Liver (tissue), 3 donors: ENCODE results near the gene LMTK2.

Source experiments
- ATF3 ChIP-seq: IDR thresholded peaks from 2 replicates; pipeline ENCODE4 v1.6.1; 2016; ENCODE audit warnings: antibody characterized with exemption
- EGR1 ChIP-seq, 2 donors: IDR thresholded peaks; 2 replicates each; pipeline ENCODE4 v1.6.1; 2016 to 2018; ENCODE audit warnings: antibody characterized with exemption in 2 of 2, low read depth in 2 of 2
- FOXA1 ChIP-seq: IDR thresholded peaks from 2 replicates; pipeline ENCODE4 v1.6.1; 2016; ENCODE audit warnings: antibody characterized with exemption
- GABPA ChIP-seq, 2 donors: IDR thresholded peaks in 1 of 2; conservative IDR thresholded peaks in 1 of 2; 2 replicates each; pipeline ENCODE4 v1.6.1; 2016; ENCODE audit warnings: antibody characterized with exemption in 2 of 2, mild to moderate bottlenecking in 1 of 2, moderate library complexity in 1 of 2
- HNF4A ChIP-seq, 2 donors: conservative IDR thresholded peaks; 2 replicates each; pipeline ENCODE4 v1.6.1; 2016; ENCODE audit warnings: antibody characterized with exemption in 2 of 2, mild to moderate bottlenecking in 2 of 2
- HNF4G ChIP-seq: IDR thresholded peaks from 2 replicates; pipeline ENCODE4 v1.6.1; 2016; ENCODE audit warnings: antibody characterized with exemption
- JUND ChIP-seq, 2 donors: IDR thresholded peaks; 2 replicates each; pipeline ENCODE4 v1.6.1; 2016; ENCODE audit warnings: antibody characterized with exemption in 2 of 2
- MAX ChIP-seq: IDR thresholded peaks from 2 replicates; pipeline ENCODE4 v1.6.1; 2016; ENCODE audit warnings: antibody characterized with exemption
- RAD21 ChIP-seq, 2 donors: IDR thresholded peaks; 2 replicates each; pipeline ENCODE4 v1.6.1; 2016; ENCODE audit warnings: antibody characterized with exemption in 2 of 2, mild to moderate bottlenecking in 2 of 2
- YY1 ChIP-seq: IDR thresholded peaks from 2 replicates; pipeline ENCODE4 v1.6.1; 2016; ENCODE audit warnings: antibody characterized with exemption, mild to moderate bottlenecking
- TF ChIP-seq, protein P1 (sequence below): fragments of 150-350 bp; IDR thresholded peaks from 2 replicates; pipeline ENCODE4 v1.5.1; 2017; ENCODE audit warnings: improper control_type of control experiment, low read depth, low read length; ENCODE audit not compliant: missing input control
- TF ChIP-seq, protein P2 (sequence below): IDR thresholded peaks from 2 replicates; pipeline ENCODE4 v1.6.1; 2016; ENCODE audit warnings: antibody characterized with exemption, mild to moderate bottlenecking
- TF ChIP-seq, protein P3 (sequence below): IDR thresholded peaks from 2 replicates; pipeline ENCODE4 v1.6.1; 2016; ENCODE audit warnings: antibody characterized with exemption
- donor health status: healthy.
- donor health status: healthy.

GRCh38 chr7:98171449-98171848 is 64.8 kb downstream of the LMTK2 start:
- no peak for TF ChIP-seq JUND (IDR thresholded peaks at IDR 0.05)
- TF ChIP-seq, protein P1, sequence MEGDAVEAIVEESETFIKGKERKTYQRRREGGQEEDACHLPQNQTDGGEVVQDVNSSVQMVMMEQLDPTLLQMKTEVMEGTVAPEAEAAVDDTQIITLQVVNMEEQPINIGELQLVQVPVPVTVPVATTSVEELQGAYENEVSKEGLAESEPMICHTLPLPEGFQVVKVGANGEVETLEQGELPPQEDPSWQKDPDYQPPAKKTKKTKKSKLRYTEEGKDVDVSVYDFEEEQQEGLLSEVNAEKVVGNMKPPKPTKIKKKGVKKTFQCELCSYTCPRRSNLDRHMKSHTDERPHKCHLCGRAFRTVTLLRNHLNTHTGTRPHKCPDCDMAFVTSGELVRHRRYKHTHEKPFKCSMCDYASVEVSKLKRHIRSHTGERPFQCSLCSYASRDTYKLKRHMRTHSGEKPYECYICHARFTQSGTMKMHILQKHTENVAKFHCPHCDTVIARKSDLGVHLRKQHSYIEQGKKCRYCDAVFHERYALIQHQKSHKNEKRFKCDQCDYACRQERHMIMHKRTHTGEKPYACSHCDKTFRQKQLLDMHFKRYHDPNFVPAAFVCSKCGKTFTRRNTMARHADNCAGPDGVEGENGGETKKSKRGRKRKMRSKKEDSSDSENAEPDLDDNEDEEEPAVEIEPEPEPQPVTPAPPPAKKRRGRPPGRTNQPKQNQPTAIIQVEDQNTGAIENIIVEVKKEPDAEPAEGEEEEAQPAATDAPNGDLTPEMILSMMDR = no peak
- no peak for TF ChIP-seq EGR1 (IDR thresholded peaks at IDR 0.05; ENCODE audit: low read depth in 2 of 2)
- no peak for TF ChIP-seq ATF3
- no peak for TF ChIP-seq MAX
- TF ChIP-seq RAD21 (IDR thresholded peaks at IDR 0.05) = no peak
- TF ChIP-seq HNF4A (conservative IDR thresholded peaks at IDR 0.05) = no peak
- TF ChIP-seq, protein P2, sequence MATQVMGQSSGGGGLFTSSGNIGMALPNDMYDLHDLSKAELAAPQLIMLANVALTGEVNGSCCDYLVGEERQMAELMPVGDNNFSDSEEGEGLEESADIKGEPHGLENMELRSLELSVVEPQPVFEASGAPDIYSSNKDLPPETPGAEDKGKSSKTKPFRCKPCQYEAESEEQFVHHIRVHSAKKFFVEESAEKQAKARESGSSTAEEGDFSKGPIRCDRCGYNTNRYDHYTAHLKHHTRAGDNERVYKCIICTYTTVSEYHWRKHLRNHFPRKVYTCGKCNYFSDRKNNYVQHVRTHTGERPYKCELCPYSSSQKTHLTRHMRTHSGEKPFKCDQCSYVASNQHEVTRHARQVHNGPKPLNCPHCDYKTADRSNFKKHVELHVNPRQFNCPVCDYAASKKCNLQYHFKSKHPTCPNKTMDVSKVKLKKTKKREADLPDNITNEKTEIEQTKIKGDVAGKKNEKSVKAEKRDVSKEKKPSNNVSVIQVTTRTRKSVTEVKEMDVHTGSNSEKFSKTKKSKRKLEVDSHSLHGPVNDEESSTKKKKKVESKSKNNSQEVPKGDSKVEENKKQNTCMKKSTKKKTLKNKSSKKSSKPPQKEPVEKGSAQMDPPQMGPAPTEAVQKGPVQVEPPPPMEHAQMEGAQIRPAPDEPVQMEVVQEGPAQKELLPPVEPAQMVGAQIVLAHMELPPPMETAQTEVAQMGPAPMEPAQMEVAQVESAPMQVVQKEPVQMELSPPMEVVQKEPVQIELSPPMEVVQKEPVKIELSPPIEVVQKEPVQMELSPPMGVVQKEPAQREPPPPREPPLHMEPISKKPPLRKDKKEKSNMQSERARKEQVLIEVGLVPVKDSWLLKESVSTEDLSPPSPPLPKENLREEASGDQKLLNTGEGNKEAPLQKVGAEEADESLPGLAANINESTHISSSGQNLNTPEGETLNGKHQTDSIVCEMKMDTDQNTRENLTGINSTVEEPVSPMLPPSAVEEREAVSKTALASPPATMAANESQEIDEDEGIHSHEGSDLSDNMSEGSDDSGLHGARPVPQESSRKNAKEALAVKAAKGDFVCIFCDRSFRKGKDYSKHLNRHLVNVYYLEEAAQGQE = no peak
- TF ChIP-seq YY1 = no peak
- no peak for TF ChIP-seq GABPA (IDR thresholded peaks at IDR 0.05 in 1 of 2, conservative IDR thresholded peaks at IDR 0.05 in 1 of 2)
- TF ChIP-seq HNF4G = no peak
- TF ChIP-seq, protein P3, sequence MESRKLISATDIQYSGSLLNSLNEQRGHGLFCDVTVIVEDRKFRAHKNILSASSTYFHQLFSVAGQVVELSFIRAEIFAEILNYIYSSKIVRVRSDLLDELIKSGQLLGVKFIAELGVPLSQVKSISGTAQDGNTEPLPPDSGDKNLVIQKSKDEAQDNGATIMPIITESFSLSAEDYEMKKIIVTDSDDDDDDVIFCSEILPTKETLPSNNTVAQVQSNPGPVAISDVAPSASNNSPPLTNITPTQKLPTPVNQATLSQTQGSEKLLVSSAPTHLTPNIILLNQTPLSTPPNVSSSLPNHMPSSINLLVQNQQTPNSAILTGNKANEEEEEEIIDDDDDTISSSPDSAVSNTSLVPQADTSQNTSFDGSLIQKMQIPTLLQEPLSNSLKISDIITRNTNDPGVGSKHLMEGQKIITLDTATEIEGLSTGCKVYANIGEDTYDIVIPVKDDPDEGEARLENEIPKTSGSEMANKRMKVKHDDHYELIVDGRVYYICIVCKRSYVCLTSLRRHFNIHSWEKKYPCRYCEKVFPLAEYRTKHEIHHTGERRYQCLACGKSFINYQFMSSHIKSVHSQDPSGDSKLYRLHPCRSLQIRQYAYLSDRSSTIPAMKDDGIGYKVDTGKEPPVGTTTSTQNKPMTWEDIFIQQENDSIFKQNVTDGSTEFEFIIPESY = no peak
- TF ChIP-seq FOXA1 = no peak
